Fibroblast of villous mesenchyme (primary cell): ENCODE data around the gene SPTBN4. TPM values are rescaled to one million over a fixed set of nuclear protein-coding genes. Genes with fewer than 3 reads are reported as not detected.

Experiments
- DNase-seq: peaks from one replicate; pipeline ENCODE4 v3.0.0-alpha.2; 2010; ENCODE audit warnings: low read depth
- H3K4me3 ChIP-seq: 2 replicates; pipeline ENCODE4 v1.5.1; 2011; ENCODE audit warnings: low read depth, mild to moderate bottlenecking, low read length
- CTCF ChIP-seq: IDR thresholded peaks from 2 replicates; pipeline ENCODE4 v1.5.1; 2012; ENCODE audit warnings: low read depth, mild to moderate bottlenecking, low read length; ENCODE audit not compliant: insufficient read depth
- total RNA-seq: library from RNA; depleted of rRNA; stranded (reverse); fragments of >200 nt; gene quantifications from 2 replicates; pipeline ENCODE4 v1.2.3, GENCODE V29; 2012

The SPTBN4 gene
- total RNA-seq, 1 donor, result 1.3 TPM

- peak; percentile 95 for DNase-seq
- H3K4me3 ChIP-seq, result peak within 1 kb of the TSS; percentile 91
- TF ChIP-seq CTCF, result no peak
These were observed 110.0 kb downstream of the SPTBN4 start, which contains the start of gene SHKBP1 for GRCh38 chr19:40576585-40577451. TSS of gene SHKBP1 (plus strand) at chr19:40576873. CDS start at chr19:40576900, 27 bp downstream.

GRCh38 chr19:40578442-40578908 lies 111.7 kb downstream of the SPTBN4 start:
- no peak overlapping the region for H3K4me3 ChIP-seq
- no peak for TF ChIP-seq CTCF
- no peak for DNase-seq

GRCh38 chr19:40580619-40581018 lies 113.8 kb downstream of the SPTBN4 start:
- no peak for TF ChIP-seq CTCF
- DNase-seq, result no peak
- no peak overlapping the region for H3K4me3 ChIP-seq

- H3K4me3 ChIP-seq, result no peak overlapping the region
- DNase-seq, result no peak
- no peak for TF ChIP-seq CTCF
These were observed 114.7 kb downstream of the SPTBN4 start for GRCh38 chr19:40581531-40581930.

GRCh38 chr19:40582467-40582866 lies 115.7 kb downstream of the SPTBN4 start:
- no peak for DNase-seq
- no peak for TF ChIP-seq CTCF

GRCh38 chr19:40583283-40583682 lies 116.5 kb downstream of the SPTBN4 start:
- H3K4me3 ChIP-seq, result no peak overlapping the region
- TF ChIP-seq CTCF, result no peak
- DNase-seq, result no peak

More at GRCh38 chr19:40582467-40582866, 115.7 kb downstream of the SPTBN4 start:
- H3K4me3 ChIP-seq, result no peak overlapping the region
